IMR-90 (cell line): Measurements from ENCODE around the gene MAFB. TPM values are rescaled to one million over a fixed set of nuclear protein-coding genes. Genes with fewer than 3 reads are reported as not detected.
A peak's percentile ranks its signal among the peaks of the same experiment; 100 is the strongest.

Experiments used
- ATAC-seq: fragments of 200-7000 bp; cut with Tn5 transposase; 2 replicates; pipeline ENCODE4 v1.9.1; 2020; ENCODE audit warnings: low read depth, mild to moderate bottlenecking, moderate library complexity
- BruUV-seq: library from RNA; stranded (reverse); fragments of 400-500 nt; replicated peaks from 2 replicates; lab custom pipeline; 2021; lab: Mats Ljungman, UMichigan
- CTCF ChIA-PET: fragments of 300-600 bp; formaldehyde crosslinking; extraction: SDS; loops from one replicate; lab custom pipeline; 2021; ENCODE audit warnings: antibody characterized with exemption; lab: Yijun Ruan, JAX
- POLR2A ChIA-PET: fragments of 300-600 bp; sonication (Branson Sonifier 250); formaldehyde crosslinking; loops from one replicate; lab custom pipeline; 2022; ENCODE audit warnings: antibody characterized with exemption; ENCODE audit not compliant: unreplicated experiment; lab: Charles Lee
- DNase-seq: peaks from one replicate; pipeline ENCODE4 v3.0.0; 2013
- H2AFZ ChIP-seq: replicated peaks from 2 replicates; pipeline ENCODE3; 2013; ENCODE audit warnings: low read length, mild to moderate bottlenecking; ENCODE audit not compliant: poor library complexity
- H2AK5ac ChIP-seq: 2 replicates; pipeline ENCODE4 v1.6.1; 2013; ENCODE audit warnings: low read depth, low read length, inconsistent platforms
- H2AK9ac ChIP-seq: replicated peaks from 2 replicates; pipeline ENCODE3; 2013; ENCODE audit warnings: mild to moderate bottlenecking, low read depth, low read length, moderate library complexity; ENCODE audit not compliant: poor library complexity
- H2BK120ac ChIP-seq: 2 replicates; pipeline ENCODE4 v1.6.1; 2013; ENCODE audit warnings: low read depth, low read length, inconsistent platforms
- H2BK15ac ChIP-seq: 3 replicates; pipeline ENCODE4 v1.6.1; 2013; ENCODE audit warnings: low read depth, low read length, inconsistent platforms
- H2BK20ac ChIP-seq: 2 replicates; pipeline ENCODE4 v1.6.1; 2013; ENCODE audit warnings: low read depth, mild to moderate bottlenecking, inconsistent platforms, low read length, moderate library complexity
- H2BK5ac ChIP-seq: 2 replicates; pipeline ENCODE4 v1.6.1; 2013; ENCODE audit warnings: mild to moderate bottlenecking, low read depth, low read length, inconsistent platforms; ENCODE audit not compliant: poor library complexity, severe bottlenecking
- H3K14ac ChIP-seq: replicated peaks from 2 replicates; pipeline ENCODE4 v1.6.1; 2013; ENCODE audit warnings: low read depth, low read length, inconsistent platforms
- H3K18ac ChIP-seq: 2 replicates; pipeline ENCODE4 v1.6.1; 2013; ENCODE audit warnings: low read depth, low read length, control low read depth
- H3K23ac ChIP-seq: 2 replicates; pipeline ENCODE4 v1.6.1; 2013; ENCODE audit warnings: low read depth, low read length, inconsistent platforms
- H3K27ac ChIP-seq: 2 replicates; pipeline ENCODE4 v1.5.1; 2013; ENCODE audit warnings: mild to moderate bottlenecking, control low read depth, low read length; ENCODE audit not compliant: insufficient read depth
- H3K27me3 ChIP-seq: 2 replicates; pipeline ENCODE4 v1.6.1; 2013; ENCODE audit warnings: low read length; ENCODE audit not compliant: control insufficient read depth, insufficient read depth
- H3K36me3 ChIP-seq: 2 replicates; pipeline ENCODE4 v1.6.1; 2013; ENCODE audit warnings: low read length, mixed read lengths; ENCODE audit not compliant: control insufficient read depth, insufficient read depth
- H3K4ac ChIP-seq: 2 replicates; pipeline ENCODE4 v1.6.1; 2013; ENCODE audit warnings: low read depth, low read length, inconsistent platforms
- H3K4me1 ChIP-seq: 2 replicates; pipeline ENCODE4 v1.6.1; 2013; ENCODE audit warnings: low read length, mixed read lengths; ENCODE audit not compliant: control insufficient read depth, insufficient read depth
- H3K4me2 ChIP-seq: 2 replicates; pipeline ENCODE4 v1.6.1; 2013; ENCODE audit warnings: low read depth, mild to moderate bottlenecking, control low read depth, low read length, moderate library complexity
- H3K4me3 ChIP-seq: 2 replicates; pipeline ENCODE4 v1.5.1; 2013; ENCODE audit warnings: low read depth, mild to moderate bottlenecking, control low read depth, low read length, moderate library complexity; ENCODE audit not compliant: insufficient read depth
- H3K56ac ChIP-seq: 2 replicates; pipeline ENCODE4 v1.6.1; 2013; ENCODE audit warnings: low read length, inconsistent platforms; ENCODE audit not compliant: insufficient read depth; ENCODE audit errors: extremely low read depth
- H3K79me1 ChIP-seq, 2 experiments: 2 replicates each; pipeline ENCODE4 v1.6.1; 2013; ENCODE audit warnings: low read length in 2 of 2, inconsistent platforms in 1 of 2, low read depth in 1 of 2
- H3K9ac ChIP-seq: 2 replicates; pipeline ENCODE4 v1.6.1; 2013; ENCODE audit warnings: low read depth, low read length, control low read depth
- H3K9me1 ChIP-seq: 2 replicates; pipeline ENCODE4 v1.6.1; 2013; ENCODE audit warnings: low read length, inconsistent platforms; ENCODE audit not compliant: insufficient read depth
- H3K9me3 ChIP-seq: 2 replicates; pipeline ENCODE4 v1.6.1; 2013; ENCODE audit warnings: low read length; ENCODE audit not compliant: control insufficient read depth, insufficient read depth
- H4K20me1 ChIP-seq: 2 replicates; pipeline ENCODE4 v1.6.1; 2013; ENCODE audit warnings: low read length, inconsistent platforms; ENCODE audit not compliant: insufficient read depth
- H4K5ac ChIP-seq: 2 replicates; pipeline ENCODE4 v1.6.1; 2013; ENCODE audit warnings: mild to moderate bottlenecking, low read depth, low read length, control low read depth
- H4K8ac ChIP-seq, 2 experiments: 2 replicates each; pipeline ENCODE4 v1.6.1; 2013; ENCODE audit warnings: low read depth in 2 of 2, low read length in 2 of 2, control low read depth in 1 of 2, inconsistent platforms in 1 of 2
- H4K91ac ChIP-seq: 2 replicates; pipeline ENCODE4 v1.6.1; 2013; ENCODE audit warnings: low read depth, low read length, inconsistent platforms; ENCODE audit not compliant: insufficient read depth
- BHLHE40 ChIP-seq: fragments of 150-350 bp; IDR thresholded peaks from 2 replicates; pipeline ENCODE4 v1.6.1; 2016; ENCODE audit warnings: mild to moderate bottlenecking, low read depth, low read length
- CEBPB ChIP-seq: IDR thresholded peaks from 2 replicates; pipeline ENCODE4 v1.6.1; 2012; ENCODE audit warnings: low read depth, low read length, improper control_type of control experiment
- ELK1 ChIP-seq: fragments of 150-350 bp; IDR thresholded peaks from 2 replicates; pipeline ENCODE4 v1.6.1; 2016; ENCODE audit warnings: low read depth, mild to moderate bottlenecking, low read length, moderate library complexity, borderline replicate concordance
- WGBS, 2 experiments: methylation state at CpG; one replicate each; pipeline versions ENCODE4 v1.1.5 to v1.1.7; 2013; ENCODE audit warnings: missing lambda C conversion rate in 2 of 2; ENCODE audit not compliant: insufficient read length in 1 of 2; ENCODE audit errors: extremely low coverage in 2 of 2; 5-methylcytosine and 5-hydroxymethylcytosine counted together
- dilution Hi-C: fragments of 300-500 bp; cut with HindIII; formaldehyde crosslinking; loops from one replicate; pipeline ENCODE4 v1.14.3; 2018; ENCODE audit warnings: low sequenced_read_pairs; ENCODE audit not compliant: unreplicated experiment
- in situ Hi-C: fragments of 300-500 bp; cut with MboI; formaldehyde crosslinking; loops from 3 replicates; pipeline ENCODE4 v1.14.3; 2019; ENCODE audit warnings: low sequenced_read_pairs, inconsistent platforms, mixed read lengths
- intact Hi-C: fragments of 100-400 bp; cut with micrococcal nuclease; formaldehyde crosslinking; loops from 2 replicates; pipeline ENCODE4 v1.10.0; 2022
- polyA plus RNA-seq, 3 experiments: library from polyadenylated mRNA; depleted of rRNA; stranded (reverse); fragments of >200 nt; gene quantifications; 2 replicates each; pipeline ENCODE4 v1.2.3, GENCODE V29; 2012; ENCODE audit warnings: low replicate concordance in 1 of 3
- total RNA-seq: library from RNA; depleted of rRNA; stranded (reverse); fragments of >200 nt; gene quantifications from 2 replicates; pipeline ENCODE4 v1.2.3, GENCODE V29; 2012

Gene MAFB
- total and polyA plus RNA-seq, 2 of the 4 experiments (the other 2 are of a cell fraction), result 0.07 TPM; not detected in 1

GRCh38 chr20:40713508-40713907 is 24.5 kb upstream of the MAFB start:
- H3K18ac ChIP-seq, result no peak overlapping the region
- H3K9me1 ChIP-seq, result no peaks in the 10 kb centered on the region
- DNase-seq (no peak), ATAC-seq (no peak)
- no peak overlapping the region for H2AK9ac ChIP-seq
- no peak overlapping the region for H3K14ac ChIP-seq
- no peak overlapping the region for H3K23ac ChIP-seq
- no peaks in the 10 kb centered on the region for H3K79me1 ChIP-seq
- H2BK15ac ChIP-seq, result no peak overlapping the region
- no peak overlapping the region for H3K4me2 ChIP-seq
- 100% methylated on average over 2 of the region's 6 CpGs; no CpG with 5 or more reads in 1 of the 2 experiments for WGBS, 2 experiments
- H3K4me1 ChIP-seq, result no peaks in the 10 kb centered on the region
- H2BK120ac ChIP-seq, result no peak overlapping the region
- no peak overlapping the region for H4K8ac ChIP-seq
- no peak overlapping the region for H2AK5ac ChIP-seq
- H4K20me1 ChIP-seq, result no peaks in the 10 kb centered on the region
- peak overlapping the region; percentile 2 for H2AFZ ChIP-seq
- intact Hi-C loops (no loop called here), dilution Hi-C loops (no loop called here), in situ Hi-C loops (no loop called here)
- TF ChIP-seq ELK1 (no peak), CEBPB (no peak), BHLHE40 (no peak)
- no peak overlapping the region for H3K4ac ChIP-seq
- POLR2A ChIA-PET, result no interaction called here
- CTCF ChIA-PET, result no interaction called here
- H3K9me3 ChIP-seq, result no peaks in the 10 kb centered on the region
- H3K56ac ChIP-seq, result no peak overlapping the region
- H3K4me3 ChIP-seq, result no peak overlapping the region
- no peak overlapping the region for H3K9ac ChIP-seq
- H2BK20ac ChIP-seq, result no peak overlapping the region
- H4K5ac ChIP-seq, result no peak overlapping the region
- no peaks in the 10 kb centered on the region; the same call in none of the 2 replicates for H3K27me3 ChIP-seq
- BruUV-seq, result no TSS peak
- H3K27ac ChIP-seq, result no peak overlapping the region
- H4K91ac ChIP-seq, result no peak overlapping the region
- 0 out of 2 replicates have a peak, but pooled peaks cover 1% of the 10 kb centered on the region for H3K36me3 ChIP-seq
- H2BK5ac ChIP-seq, result no peak overlapping the region
